ENCODE results near the gene APCDD1L.

DNA sequence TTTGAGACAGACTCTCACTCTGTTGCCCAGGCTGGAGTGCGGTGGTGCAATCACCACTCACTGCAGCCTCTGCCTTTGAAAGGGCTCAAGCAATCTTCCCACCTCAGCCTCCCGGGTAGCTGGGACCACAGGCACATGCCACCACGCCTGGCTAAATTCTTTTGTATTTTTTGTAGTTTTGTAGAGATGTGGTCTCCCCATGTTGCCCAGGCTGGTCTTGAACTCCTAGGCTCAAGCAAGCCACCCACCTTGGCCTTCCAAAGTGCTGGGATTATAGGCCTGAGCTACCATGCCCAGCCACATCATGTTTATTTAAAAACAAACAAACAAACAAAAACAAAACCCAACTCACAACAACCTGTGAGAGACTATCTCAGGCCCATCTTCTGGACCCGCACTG lies 29.7 kb upstream of the APCDD1L start:
- TF ChIP-seq, protein P1, sequence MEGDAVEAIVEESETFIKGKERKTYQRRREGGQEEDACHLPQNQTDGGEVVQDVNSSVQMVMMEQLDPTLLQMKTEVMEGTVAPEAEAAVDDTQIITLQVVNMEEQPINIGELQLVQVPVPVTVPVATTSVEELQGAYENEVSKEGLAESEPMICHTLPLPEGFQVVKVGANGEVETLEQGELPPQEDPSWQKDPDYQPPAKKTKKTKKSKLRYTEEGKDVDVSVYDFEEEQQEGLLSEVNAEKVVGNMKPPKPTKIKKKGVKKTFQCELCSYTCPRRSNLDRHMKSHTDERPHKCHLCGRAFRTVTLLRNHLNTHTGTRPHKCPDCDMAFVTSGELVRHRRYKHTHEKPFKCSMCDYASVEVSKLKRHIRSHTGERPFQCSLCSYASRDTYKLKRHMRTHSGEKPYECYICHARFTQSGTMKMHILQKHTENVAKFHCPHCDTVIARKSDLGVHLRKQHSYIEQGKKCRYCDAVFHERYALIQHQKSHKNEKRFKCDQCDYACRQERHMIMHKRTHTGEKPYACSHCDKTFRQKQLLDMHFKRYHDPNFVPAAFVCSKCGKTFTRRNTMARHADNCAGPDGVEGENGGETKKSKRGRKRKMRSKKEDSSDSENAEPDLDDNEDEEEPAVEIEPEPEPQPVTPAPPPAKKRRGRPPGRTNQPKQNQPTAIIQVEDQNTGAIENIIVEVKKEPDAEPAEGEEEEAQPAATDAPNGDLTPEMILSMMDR (IDR thresholded peaks at IDR 0.05), result no peak
- TF ChIP-seq POLR2A (IDR thresholded peaks at IDR 0.05) (no peak), EP300 (IDR thresholded peaks at IDR 0.05) (no peak)
